Suprapubic skin (tissue), 4 donors: ENCODE data around the gene ZC3H12C.

ENCODE experiments used
- CTCF ChIP-seq, 2 donors: fragments of 200-600 bp in 1 of 2; fragments of 450-650 bp in 1 of 2; sonication (generic) in 1 of 2; IDR thresholded peaks; one replicate each; pipeline ENCODE4 v1.5.1; 2016 to 2019; ENCODE audit warnings: antibody characterized with exemption in 2 of 2, mild to moderate bottlenecking in 1 of 2, moderate library complexity in 1 of 2
- EP300 ChIP-seq: sonication (generic); formaldehyde crosslinking; IDR thresholded peaks from one replicate; pipeline ENCODE4 v1.6.1; 2017; ENCODE audit warnings: antibody characterized with exemption
- POLR2A ChIP-seq, 2 donors: fragments of 450-650 bp; IDR thresholded peaks; one replicate each; pipeline ENCODE4 v1.6.1; 2017; ENCODE audit warnings: antibody characterized with exemption in 2 of 2, mild to moderate bottlenecking in 2 of 2, moderate library complexity in 2 of 2
- POLR2AphosphoS5 ChIP-seq, 3 donors: sonication (generic); formaldehyde crosslinking; IDR thresholded peaks; one replicate each; pipeline ENCODE4 v1.6.1; 2017; ENCODE audit warnings: antibody characterized with exemption in 3 of 3

- TF ChIP-seq POLR2A (IDR thresholded peaks at IDR 0.05) (no peak), EP300 (no peak), CTCF (IDR thresholded peaks at IDR 0.05) (no peak), POLR2AphosphoS5 (IDR thresholded peaks at IDR 0.05) (no peak)
Measured at GRCh38 chr11:110113973-110114372, 20.8 kb downstream of the ZC3H12C start.
